M059J (cell line): ENCODE data around the gene FCRL2. TPM values are rescaled to one million over a fixed set of nuclear protein-coding genes. Genes with fewer than 3 reads are reported as not detected.
"Not testable (repeated sequence)": the region's sequence is repeated elsewhere in the genome, so short reads cannot be mapped to it uniquely, and the experiment has no call there.

Experiments used
- DNase-seq: peaks from one replicate; pipeline ENCODE4 v3.0.0-alpha.2; 2012; ENCODE audit warnings: low read depth
- total RNA-seq: library from RNA; depleted of rRNA; stranded (reverse); fragments of >200 nt; shearing (Covaris generic); gene quantifications from 2 replicates; pipeline ENCODE4 v1.2.3, GENCODE V29; 2014

The FCRL2 gene
- total RNA-seq, 1 experiment from 2014 or later: not detected

DNA sequence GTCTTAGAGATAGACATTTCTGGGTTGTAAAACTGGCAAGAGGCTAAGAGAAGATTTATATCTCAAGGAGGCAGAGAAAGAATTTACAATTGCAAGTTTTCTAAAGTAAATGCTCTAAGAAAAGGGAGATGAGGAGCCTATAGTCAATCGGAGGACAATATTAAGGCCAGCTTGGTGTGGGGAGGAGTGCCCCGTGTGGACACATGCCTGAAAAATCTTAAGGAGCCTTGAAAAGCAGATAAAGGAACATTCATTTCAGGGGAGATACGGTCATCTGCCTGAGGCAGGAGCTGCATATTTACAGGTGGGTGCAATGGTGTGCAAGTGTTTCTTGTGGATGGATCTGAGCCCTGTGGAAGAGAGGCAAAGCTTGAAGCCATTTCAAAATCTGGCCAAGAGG is 25.6 kb downstream of the FCRL2 start:
- DNase-seq: no peak

DNA sequence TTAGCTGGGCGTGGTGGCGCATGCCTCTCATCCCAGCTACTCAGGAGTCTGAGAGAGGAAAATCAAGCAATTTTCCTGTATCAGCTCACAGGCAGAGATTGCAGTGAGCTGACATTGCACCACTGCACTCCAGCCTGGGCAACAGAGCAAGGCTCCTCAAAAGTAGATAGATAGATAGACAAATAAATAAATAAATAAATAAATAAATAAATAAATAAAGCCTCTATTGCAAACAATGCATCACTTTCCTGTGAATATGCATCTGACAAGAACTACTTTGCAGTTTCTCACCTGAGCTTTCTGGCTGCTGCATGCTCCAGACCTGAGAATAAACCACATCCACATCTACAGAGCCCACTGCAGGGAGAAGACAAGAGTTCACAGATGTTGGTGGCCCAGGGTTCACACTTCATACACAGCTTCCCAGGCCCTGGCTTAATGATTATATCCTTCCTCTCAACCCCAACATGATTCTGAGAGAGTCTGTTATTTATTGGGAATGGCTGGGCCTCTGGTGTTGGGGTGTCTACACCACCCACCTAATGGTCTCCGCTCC is 28.6 kb downstream of the FCRL2 start:
- DNase-seq: no peak

GRCh38 chr1:157739229-157739901 is 37.6 kb downstream of the FCRL2 start:
- no peak for DNase-seq

GRCh38 chr1:157735991-157736390 is 40.9 kb downstream of the FCRL2 start:
- not testable (repeated sequence) for DNase-seq

DNA sequence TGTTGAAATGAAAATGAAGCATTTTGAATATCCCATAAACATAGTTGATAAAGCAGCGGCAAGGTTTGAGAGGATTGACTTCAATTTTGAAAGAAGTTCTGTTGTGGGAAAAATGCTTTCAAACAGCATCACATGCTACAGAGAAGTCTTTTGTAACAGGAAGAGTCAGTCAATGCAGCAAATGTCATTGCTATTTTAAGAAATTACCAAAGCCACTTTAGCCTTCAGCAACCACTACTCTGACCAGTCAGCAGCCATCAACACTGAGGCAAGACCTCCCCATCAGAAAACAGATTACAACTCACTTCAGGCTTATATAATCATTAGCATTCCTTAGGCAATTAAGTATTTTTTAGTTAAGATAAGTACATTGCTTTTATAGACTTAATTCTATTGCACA is 42.6 kb downstream of the FCRL2 start:
- DNase-seq: no peak

DNA sequence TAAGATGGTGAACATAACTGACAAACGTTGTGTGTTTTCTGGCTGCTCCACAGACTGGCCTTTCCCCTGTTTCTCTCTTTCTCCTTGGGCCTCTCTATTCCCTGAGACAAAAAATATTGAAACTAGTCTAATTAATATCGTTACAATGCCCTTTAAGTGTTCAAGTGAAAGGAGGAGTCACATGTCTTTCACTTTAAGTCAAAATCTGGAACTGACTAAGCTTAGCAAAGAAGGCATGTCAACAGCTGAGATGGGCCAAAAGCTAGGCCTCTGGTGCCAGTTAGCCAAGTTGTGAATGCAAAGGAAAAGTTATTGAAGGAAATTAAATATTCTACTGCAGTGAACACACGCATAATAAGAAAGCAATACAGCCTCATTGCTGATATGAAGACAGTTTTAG is 44.2 kb downstream of the FCRL2 start:
- DNase-seq: no peak

DNA sequence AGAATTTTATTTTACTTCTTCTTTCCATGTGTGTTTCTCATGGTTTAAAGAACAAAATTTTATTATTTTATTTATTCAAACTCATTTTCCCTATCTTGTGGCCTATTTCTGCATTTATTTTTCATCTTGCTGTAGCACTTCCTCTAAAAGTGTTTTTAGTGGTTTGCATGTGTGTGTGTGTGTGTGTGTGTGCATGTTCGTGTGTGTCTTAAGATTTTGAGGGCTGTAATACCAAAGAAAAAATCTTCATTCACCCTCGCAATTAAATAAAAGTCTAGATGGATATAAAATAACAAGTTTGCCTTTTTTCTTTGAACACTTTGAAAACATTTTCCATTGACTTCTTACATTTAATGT is 51.7 kb downstream of the FCRL2 start:
- no peak for DNase-seq

- no peak for DNase-seq
These were observed 52.3 kb downstream of the FCRL2 start for GRCh38 chr1:157724537-157725220.

DNA sequence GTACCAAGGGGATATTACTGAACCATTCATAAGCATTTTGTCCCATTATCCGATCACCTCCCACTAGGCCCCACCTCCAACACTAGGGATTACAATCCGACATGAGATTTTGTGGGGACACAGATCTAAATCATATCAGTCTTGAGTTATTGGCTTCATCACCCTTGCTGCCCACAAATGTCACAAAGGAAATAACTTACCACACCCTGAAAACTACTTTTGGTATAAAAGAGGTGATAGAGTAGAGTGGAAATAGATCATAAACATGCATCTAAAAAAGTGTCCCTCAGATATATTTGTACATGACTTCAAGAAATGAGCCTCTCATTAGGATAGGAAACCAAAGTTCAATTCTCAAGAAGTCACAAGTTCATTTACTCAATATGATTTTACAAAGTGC is 53.8 kb downstream of the FCRL2 start:
- DNase-seq: no peak

DNA sequence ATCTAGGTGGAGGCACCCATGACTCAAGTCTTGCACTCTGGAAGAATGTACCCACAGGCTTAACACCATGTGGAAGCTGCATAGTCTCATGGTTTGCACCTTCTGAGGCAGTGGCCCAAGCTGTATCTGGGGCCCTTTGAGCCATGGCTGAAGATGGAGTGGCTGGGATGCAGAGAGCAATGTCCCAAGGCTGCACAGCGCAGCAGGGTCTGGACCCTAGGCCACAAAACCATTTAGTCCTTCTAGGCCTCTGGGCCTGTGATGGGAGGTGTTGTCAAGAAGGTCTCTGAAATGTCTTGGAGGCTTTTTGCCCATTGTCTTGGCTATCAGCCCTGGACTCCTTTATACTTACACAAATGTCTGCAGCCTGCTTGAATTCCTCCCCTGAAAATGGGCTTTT is 54.9 kb downstream of the FCRL2 start:
- no peak for DNase-seq

- no peak for DNase-seq
These were observed 61.2 kb downstream of the FCRL2 start for GRCh38 chr1:157715736-157716135.

DNA sequence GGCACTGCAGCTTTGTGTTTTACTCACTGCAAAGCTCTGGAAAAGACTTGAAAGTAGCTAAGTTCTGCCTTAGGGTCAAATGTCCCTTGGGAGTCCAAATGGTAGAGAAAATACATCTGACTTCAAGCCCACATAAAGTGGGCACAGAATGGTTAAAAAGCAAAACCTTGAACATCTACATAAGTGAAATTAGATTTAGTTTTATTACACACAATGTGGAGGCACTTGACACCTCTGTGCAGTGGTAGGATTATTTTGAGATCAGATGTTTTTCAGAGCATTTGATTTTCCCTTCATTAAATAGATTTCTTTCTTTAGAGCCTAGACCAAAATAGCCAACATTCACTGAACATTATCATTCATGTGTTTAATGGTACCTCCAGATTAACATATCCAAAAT is 65.1 kb downstream of the FCRL2 start:
- no peak for DNase-seq

DNA sequence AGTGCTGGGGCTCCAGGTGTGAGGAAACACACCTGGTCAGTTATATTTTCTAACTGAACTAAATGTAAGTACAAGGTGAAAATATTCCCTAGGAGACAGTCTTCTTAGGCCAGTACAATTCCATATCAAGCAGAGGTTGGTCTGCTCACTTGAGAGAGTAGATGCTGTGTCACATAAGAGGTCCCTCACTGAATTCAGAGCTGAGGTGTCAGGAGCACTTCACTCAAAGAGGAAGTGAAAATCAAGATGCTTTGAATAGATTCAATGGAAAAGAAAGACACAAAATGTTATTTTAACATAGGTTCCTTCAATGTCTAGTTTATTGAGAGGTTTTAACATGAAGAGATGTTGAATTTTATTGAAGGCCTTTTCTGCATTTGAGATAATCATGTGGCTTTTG is 72.1 kb downstream of the FCRL2 start:
- DNase-seq: no peak

GRCh38 chr1:157703981-157704380 is 73.0 kb downstream of the FCRL2 start:
- no peak for DNase-seq

DNA sequence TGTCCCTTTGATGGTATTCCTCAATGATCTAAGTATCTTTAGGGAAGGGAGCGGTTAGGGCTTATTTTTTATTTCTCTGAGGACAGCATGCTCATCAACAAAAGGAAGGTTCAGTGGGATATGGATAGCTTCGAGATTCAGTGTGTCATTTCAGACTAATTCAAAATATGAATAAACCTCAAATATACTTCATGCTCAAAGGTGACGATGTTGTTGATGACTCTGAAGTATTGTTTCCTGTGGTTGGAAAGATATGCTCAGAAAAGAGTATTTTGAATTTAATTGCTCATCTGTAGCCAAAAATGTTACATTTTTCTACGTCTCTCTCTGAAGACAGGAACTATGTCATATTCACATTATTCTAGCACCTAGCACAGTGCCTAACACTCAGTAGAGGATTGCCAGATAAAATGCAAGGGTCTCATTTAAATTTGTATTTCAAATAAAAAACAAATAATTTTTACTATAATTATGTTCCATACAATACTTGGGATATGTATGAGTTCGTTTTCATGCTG is 74.6 kb downstream of the FCRL2 start:
- DNase-seq: no peak

- DNase-seq: no peak
These were observed 76.2 kb downstream of the FCRL2 start, which contains the start of gene FCRL3 for GRCh38 chr1:157700732-157701131. Gene FCRL3, minus strand, starts transcription at chr1:157700769. Its CDS starts 280 bp downstream, at chr1:157700489.

DNA sequence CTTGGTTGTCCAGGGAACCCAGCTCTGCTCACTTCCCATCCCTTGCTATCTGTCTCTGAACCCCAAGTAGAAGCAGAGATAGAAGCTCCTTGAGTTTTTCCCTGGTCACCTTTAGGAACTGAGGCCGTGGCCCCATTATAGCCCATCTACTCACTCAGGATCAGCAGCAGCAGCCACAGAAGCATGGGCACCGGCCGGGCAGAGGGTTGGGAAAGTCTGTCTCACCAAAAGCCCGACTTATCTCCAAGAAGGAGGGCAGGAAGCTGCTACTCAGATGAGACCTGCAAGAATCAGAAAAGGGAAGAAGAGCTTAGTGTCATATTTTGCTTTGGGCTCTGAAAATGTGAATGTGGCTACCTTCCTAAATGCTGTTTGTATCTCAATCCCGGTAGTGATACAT is 76.6 kb downstream of the FCRL2 start:
- no peak for DNase-seq

DNA sequence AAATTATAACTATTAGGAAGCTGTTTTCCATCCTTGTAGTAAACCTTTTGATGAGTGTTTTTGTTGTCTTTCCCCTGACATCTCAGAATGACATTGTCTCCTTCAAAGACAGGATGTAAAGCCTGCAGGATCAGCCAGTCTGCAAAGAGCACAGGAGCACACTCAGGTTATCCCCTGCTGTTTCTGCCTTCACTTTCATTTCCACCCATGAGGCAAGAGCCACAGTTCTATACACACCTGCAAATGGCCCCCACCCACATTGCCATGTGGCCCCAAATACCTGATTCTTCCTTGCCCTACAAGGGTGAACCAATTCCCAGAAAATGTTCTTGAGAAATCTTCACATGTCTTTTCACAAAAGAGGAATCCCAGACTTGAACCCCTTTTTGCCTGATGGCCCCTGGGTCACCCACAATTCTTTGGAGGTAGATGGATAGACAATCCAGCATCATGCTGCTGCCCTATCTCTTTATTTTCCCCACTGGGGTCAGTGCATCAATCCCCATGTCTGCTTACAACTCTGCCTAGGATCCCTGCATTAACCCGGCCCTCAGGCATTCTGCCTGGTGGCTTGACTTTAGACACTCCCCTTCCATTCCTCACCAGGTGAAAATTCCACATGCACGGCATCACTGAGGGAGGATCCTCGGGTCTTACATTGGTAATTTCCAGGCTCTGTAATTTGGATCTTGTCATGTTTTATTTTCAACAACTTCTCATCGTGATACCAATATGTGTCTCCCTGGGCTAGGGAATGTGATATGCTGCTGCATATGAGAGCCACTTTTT is 79.0 kb downstream of the FCRL2 start:
- DNase-seq: no peak

DNA sequence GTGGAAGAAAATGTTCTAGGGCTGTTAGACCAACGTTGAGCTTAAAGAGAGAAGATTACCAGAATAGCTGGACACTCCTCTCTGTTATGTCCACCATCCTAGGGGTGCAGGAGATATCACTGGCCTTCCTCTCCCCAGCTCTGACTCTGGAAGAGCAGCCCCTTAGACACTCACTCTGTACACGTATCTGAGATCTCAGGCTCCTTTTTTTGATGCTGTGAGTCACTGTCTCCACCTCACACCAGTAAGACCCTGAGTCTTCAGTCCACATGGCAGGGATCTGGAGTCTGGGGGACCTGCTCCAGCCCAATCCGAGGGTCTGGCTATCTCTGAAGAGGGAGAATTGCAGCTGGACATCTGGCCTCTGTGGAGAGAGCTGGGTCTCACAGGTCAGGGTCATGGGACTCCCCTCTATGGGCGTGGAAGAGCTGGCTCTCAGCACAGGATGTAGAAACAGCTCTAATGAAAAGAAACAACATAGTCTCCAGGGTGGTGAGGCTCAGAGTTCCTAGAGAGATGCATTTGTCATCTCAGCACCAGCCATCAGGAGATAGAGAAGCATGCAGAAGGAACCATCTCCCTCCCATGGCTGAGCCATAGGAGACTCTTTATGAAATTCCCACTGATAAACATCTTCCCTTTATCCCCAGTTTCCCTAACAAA is 79.8 kb downstream of the FCRL2 start:
- DNase-seq: no peak
